Islet precursor cell (in vitro differentiated cells): Measurements from ENCODE around the gene KSR2.
"Not testable (repeated sequence)": the region's sequence is repeated elsewhere in the genome, so short reads cannot be mapped to it uniquely, and the experiment has no call there.

Experiments used
- DNase-seq: peaks from one replicate; pipeline ENCODE4 v3.0.0-alpha.2; 2018

Gene KSR2

DNA sequence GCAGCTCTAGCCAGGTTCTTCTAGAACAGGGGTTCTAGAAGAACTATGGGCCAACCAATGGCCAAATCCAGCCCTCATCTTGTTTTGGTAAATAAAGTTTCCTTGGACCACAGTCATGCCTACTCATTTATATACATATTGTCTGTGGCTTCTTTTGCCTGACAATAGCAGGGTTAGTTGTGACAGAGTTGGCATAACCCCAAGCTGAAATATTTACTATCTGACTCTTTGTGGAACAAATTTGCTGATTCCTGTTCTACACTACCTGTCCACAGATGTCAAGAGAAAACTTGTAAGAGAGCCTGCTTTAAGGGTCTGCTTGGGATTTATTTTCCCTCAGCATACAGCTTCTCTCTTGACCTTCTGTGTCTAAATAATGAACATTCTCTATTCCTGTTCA is 289.0 kb downstream of the KSR2 start:
- DNase-seq, result no peak

DNA sequence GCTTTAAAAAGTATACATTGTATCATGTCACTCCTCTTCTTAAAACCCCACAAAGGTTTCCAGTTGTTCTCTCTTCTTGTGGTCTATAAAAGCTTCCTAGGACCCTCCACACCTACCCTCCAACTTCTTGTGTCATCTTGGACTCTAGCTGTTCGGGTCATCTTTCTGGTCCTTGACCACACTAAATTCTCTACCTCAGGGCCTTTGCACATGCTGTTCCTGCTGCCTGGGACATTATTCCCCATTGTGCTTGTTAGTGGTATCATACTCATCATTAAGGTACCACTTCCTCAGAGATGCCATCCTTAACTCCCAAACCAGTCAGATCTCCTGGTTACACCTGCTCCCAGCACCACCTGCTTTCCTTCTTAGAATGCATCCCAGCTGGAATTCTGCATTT is 294.0 kb downstream of the KSR2 start:
- no peak for DNase-seq

DNA sequence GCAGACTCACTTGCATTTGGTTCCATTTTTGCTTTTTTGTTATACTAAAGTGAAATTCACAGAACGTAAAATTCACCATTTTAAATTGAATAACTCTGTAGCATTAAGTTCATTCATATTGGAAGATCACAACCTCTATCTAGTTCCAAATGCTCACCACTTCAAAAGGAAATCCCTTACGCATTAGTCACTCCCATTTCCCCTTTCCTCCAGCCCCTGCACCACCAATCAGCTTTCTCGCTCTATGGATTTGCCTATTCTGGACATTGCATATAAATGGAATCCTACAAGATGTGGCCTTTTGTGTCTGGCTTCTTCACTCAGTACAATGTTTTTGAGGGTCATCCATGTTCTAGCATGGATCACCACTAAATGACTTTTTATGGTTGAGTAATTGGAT is 294.5 kb downstream of the KSR2 start:
- DNase-seq, result no peak

DNA sequence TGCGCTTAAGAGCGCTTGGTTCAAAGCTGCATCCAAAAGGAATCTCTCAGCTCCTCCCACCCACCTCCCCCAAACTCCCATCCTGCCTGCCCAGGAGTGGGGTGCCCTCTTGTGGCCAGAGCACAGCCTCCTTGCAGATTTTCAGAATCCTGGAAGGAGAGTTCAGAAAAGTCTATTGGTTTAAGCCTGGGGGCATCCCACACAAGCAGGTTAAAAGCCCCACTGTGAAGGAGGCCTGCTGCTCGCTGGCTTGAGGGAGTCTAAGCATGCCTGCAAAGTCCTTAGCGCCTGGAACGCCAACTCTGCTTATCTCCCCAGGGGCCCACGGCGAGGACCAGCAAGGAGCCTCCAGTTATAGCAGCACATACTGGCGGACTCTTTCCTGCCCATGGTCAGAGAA is 297.1 kb downstream of the KSR2 start:
- peak; percentile 93 for DNase-seq

DNA sequence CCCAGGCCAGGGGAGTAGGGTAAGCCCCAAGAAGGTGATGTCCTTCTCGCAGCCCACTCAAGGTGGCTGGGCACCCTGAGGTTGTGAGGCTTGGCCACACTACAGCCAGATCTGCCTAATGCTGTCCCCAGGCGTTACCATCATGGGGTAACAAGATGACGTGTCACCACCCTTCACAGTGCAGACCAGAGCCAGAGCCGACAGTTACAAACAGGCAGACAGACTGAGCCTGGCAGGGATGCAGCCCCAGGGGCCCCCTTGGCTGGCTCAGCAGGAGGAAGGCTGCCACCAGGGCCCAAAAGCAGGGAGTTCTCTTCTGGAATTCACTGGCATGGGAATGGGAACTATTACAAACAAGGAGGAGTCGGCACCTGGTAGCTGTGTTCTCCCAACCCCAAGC is 304.6 kb downstream of the KSR2 start:
- no peak for DNase-seq

DNA sequence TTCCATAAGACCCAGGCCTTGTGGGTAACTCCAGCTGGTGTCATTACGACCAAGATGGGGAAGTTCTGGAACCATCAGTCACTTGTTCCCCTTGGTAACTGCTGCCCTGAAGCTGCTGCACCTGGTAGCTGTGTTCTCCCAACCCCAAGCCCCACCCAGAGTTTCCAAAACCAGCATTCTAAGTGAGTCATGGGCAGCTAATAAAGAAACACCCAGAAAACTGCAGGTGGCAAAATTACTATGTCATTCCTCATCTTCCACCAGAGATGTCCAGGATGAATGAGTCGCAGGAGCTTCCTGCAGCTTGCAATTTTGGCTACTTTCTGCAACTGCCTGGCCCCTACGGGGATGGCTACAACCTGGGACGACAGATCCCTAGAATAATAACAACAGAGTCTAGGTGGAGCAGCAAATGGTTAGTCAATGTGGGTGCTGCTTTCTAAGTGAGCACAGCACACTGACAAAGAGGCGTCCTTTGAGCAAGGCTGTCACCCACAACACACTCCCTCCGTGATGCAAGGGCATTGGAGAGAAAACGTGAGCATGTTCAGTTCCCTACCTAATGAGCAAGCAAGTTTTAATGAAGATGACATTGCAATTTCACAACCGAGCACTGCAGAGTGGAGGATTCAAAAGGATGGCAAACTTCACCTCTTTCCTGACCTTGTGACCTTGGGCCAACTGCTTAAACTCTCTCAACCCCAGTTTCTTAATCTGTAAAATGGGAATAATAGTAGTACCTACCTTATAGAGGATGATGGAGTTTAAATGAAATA is 306.0 kb downstream of the KSR2 start:
- no peak for DNase-seq

DNA sequence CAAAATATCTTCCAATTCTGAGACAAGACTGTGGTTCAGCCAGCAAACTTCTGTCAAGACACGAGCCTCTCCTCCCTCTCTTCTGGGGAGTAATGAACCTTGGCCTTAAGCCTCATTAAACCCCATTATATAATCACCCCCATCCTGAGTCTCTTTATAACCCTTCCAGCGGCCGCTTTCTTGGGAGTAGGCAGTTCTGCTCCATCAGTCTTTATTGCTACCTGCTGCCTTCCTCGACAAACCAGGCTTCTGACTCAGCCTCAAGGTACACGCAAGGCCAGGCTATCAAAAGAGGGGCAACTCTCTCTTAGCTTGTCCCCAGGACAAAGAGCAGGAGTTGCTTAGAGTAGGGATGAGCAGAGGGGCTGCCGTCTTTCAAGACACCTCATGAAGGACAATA is 306.6 kb downstream of the KSR2 start:
- no peak for DNase-seq

DNA sequence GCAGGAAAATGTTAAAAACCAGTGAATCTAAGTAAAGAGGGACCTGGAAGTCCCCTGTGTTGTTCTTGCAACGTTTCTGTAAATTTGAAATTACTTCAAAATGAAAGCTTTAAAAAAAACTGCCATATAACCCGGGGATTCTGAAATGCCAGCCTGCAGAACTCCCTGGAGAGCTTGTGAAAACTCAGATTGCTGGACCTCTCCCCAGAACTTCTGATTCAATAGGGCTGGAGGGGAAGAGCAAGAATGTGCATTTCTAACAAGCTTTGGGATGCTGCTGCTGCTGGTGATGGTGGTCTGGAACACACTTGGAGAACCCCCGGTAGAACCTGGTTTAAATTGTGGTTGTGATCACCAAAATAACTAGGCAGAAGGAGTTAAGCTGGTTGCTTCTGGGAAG is 307.3 kb downstream of the KSR2 start:
- no peak for DNase-seq

DNA sequence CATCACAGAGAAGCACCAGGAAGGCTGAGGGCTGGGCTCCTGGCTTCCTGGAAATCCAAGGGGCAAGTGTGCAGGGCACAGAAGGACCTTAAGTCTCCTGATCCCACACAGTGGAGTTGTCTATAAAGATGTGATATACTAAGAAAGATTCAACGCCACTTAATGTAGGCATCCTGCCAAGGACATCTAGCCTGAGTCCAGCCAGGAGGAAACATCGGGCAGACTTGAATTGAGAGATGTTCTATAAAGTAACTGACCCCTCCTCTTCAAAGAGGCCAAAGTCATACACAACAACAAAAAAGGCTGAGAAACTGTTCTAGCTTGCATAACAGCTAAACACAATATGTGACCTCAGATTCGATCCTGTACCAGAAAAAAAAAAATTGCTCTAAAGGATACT is 307.9 kb downstream of the KSR2 start:
- no peak for DNase-seq

DNA sequence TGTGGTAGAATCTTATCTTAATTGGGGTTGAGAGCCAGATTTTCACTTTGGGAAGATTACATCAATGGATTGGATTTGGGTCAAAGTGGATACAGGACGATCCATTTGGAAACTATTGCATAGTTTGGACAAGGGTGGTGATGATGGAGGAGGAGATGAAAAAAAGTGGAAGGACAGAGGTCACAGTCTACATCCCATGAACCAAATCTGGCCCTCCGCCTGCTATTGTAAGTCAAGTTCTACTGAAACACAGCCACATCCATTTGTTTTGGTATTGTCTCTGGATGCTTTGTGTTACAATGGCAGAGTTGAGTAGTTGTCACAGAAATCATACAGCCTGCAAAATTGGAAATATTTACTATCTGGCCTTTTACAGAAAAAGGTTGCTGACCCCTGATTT is 310.6 kb downstream of the KSR2 start:
- DNase-seq, result no peak

DNA sequence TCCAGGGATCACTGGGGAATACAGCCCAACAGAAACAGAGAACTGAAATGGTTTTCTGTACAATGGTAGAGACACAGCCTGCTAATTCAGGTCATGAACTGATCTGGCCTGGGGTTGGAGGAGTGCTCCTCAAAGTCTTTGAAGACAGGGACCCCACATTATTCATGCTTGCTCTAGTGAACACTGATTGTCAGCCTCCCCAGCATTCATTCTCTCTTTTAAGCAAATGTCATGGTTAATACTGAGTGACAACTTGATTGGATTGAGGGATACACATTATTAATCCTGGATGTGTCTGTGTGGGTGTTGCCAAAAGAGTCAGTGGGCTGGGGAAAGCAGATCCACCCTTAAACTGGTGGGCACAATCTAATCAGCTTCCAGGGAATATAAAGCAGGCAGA is 319.0 kb downstream of the KSR2 start:
- DNase-seq, result peak; percentile 17

DNA sequence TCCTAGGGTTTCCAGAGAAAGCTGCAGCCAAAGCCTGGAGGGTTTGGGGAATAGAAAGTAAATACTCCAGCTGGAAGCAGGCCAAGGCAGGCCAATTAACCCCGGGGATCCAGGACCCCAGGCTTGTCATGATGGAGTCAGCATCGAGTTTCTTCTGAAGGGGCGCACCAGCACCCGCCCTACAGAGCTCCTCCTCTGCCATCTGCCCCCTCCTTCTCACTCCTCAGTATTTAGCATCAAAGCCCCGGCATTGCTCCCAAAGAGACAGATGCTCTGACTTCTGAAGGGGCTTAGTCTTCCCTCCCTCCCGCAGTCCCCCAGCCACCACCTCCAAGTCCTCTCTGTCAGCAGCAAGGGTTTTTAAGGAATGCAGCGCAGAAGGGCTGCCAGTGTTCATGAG is 322.3 kb downstream of the KSR2 start:
- no peak for DNase-seq

DNA sequence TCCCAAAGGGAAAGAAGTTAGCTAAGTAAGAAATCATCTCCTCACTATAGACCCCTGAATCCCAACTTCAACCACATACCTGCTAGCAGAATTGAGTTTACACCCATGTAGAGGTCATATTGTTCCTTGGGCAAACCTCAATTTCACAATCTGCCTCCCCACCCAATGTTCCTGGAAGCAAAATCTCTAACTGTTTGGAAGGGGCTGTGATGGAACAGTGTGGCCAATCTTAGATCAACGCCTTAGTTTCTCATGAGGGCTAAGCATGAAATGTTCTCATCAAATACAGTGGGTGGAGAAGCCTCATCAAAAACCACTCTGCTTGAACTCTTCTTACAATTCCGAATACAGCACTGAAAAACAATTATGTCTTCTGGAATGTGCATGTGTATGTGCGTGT is 323.3 kb downstream of the KSR2 start:
- DNase-seq, result no peak

DNA sequence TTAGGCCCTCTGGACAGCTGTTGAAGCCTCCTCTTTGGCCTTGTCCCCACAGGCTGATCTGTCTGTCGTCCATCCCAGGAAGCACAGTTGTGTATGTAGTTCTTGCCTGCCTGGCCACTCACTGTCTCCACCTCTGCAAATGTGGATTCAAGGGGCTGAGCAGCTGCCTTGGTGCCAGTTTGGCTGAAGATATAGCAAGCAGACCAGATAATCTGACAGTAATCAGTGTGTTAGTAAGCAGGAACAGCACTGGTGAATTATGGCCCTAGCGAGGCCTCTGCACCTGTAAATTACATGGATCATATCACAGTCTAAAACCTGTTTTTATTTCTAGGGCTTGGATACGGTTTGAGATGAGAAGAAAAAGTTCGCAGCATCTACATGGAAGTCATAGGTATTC is 324.8 kb downstream of the KSR2 start:
- DNase-seq, result no peak

DNA sequence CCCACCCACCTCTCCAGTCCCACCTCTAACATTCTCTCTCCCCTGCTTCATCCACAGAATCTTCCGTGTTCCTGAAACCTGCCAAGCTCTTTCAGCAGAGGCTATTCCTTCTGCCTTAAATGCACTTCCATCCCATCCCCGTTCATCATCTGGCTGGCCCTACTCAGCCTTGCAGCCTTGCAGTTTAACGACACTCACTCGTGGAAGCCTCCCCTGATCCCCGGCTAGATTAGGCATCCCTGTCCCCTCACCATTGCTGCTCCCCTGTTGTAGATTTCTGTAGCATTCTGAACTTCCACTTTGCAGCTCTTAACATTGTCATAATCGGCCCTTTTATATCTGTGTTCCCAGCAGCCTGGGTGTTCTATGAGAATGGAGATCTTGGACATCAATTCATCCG is 326.9 kb downstream of the KSR2 start:
- no peak for DNase-seq

DNA sequence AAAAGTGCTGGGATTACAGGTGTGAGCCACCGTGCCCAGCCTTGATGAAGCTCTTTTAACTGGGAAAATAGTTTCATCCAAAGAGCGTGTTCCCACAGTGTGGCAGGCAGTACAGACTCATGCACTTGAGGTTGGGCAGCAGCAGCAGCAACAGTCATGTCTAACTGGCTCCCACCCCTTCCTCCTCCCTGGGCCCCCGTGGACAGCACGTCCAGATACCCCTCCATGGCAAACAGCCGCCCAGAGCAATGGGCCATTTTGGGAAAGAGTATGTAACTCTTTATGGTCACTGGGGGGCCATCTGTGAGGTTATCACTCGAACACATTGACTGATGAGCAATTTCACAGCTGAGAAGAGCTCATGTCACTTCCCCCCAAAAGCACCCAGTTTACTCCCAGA is 328.3 kb downstream of the KSR2 start:
- DNase-seq, result no peak

DNA sequence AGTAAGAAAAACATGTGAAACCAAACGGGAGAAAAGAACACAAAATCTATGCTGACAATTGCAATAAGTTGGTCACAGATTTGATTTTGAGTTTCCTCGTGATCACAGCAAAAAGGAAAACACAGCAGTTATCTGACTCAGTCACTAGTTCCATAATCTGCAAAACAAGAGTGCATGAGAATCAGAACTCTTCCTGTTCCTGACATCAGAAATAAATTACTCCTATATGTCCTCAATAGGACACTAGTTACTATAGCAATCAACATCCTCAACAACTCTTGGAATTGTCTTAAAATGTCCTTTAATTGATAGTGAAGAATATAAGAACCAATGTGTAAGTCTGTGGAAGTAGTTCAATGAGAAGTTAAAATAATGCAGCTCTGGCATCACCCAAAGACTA is 339.3 kb downstream of the KSR2 start:
- no peak for DNase-seq

DNA sequence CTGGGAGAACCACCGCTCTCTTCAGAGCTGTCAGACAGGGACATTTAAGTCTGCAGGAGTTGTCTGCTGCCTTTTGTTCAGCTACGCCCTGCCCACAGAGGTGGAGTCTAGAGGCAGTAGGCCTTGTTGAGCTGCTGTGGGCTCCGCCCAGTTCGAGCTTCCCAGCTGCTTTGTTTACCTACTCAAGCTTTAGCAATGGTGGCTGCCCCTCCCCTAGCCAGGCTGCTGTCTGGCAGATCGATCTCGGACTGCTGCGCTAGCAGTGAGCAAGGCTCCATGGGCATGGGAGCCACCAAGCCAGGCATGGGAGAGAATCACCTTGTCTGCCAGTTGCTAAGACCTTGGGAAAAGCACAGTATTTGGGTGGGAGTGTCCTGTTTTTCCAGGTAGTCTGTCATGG is 340.1 kb downstream of the KSR2 start:
- DNase-seq, result not testable (repeated sequence)

DNA sequence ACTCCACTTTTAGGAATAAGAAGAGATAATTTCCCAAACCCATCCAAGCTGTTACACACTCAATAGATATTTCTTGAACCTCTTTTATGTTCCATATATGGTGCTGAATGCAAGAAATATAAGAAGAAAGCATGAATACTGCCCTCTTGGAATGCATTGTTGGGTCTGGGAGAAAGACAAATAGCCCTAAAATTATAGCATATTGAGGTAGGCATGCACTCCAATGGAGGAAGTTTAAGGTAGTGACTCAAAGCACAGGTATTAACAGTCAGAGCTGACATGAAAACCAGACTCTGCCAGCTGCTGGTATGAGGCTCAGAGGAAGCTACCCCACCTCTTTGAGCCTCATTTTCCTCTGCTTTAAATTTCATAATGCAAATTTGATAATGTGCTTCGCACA is 346.0 kb downstream of the KSR2 start:
- DNase-seq, result no peak

DNA sequence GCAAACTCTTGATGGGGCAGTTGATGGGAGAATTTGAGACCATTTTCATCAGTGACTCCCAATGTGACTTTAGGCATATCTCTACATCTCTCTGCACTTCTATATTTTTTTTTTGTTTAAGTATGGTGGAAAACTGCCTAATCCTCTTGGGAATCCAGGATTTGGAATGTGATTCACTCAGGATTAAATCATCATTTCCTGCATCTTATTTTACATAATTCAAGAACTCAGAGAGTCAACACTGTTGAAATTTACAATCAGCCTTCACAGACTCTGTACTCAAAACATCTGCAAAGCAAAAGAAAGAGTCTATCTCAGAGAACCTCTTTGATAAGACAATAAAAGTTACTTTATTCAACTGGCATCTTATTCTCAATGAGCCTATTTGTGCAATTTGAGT is 346.7 kb downstream of the KSR2 start:
- no peak for DNase-seq

DNA sequence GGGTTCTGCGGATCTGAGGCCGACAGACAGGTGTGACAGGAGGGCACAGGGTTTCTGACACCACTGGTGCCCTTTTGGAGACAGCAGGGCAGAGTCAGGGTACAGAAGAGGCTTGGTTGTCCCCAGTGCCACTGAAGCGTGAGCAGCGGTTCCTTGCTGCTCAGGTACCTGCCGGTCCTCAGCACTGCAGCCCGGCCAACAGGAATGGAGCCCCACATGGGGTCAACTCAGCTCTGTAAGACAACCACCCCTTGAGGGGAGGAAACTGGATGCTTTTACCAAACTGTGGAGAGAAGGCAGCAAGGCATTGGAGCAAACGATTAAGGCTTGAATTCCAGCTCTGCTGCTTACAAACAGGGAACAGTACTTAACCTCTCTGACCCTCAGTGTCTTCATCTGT is 361.0 kb downstream of the KSR2 start:
- no peak for DNase-seq

DNA sequence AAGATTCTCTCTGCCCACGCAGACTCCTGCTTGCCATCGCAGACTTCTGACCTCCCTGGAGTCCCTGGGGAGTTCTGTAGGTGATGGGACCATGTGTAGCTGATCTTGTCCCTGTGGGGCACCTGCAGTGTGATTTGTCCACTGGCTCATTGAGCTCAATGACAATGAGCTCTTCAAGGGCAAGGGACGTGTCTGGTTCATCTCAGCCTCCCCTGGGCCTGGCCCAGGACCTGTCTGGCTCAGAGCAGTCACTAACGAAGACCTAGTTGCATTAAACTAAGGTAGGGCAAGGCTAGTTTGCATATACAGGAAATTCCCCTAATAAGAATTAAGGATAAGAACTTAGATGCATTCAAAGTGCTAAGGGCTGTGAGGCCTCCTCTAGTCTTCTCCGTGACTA is 361.8 kb downstream of the KSR2 start:
- DNase-seq, result no peak

DNA sequence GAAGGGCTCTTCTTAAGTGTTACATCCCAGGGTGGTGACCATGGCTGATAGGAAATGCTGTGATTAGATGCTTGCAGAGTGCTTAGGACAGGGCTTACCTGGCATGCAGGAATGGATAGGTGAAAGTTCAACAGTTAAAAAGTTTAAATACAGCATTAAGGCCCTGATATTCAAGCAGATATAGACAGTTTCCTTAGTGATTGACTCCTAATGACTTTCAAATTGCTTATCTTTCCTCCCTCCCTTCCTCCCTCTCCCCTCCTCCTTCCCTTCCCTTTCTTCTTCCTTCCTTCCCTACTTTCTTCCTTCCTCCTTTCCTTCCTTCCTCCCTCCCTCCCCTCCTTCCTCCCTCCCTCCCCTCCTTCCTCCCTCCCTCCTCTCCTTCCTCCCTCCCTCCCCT is 362.8 kb downstream of the KSR2 start:
- DNase-seq, result no peak

DNA sequence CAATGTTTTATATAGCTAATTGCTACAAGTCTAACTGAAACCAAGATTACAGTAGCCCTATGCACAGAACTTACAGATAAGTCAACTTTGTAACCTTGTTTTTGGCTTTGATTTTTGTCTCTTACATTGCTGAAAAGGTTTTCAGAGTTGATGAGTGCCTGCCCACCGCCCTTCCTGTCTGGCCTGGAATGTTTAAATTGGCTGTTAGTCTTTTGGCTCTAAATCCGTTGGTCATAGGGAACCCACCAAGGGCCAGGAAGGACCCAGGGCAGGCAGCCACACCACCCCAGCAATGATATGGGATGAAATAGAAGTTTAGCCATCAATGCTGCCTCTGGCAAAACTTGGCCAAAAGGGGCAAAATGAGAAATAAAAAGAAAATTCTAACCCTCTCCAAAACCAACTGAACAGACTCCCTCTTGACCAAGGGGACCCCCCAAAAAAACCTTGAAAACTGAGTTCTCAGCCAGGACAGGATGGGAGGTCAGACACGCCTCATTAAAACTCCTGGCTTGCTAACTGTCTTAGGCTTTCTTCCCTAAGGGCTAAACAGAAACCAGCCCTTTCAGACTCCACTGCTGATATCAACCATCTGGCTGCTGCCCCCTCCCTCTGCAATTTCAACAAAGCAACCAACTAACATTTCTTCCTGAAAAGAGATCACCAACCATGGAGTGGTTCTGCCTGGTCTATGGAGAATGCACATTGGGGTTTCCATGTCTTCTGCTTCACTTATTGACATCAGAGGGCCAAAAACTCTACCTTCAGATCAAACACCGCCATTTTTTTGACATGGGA is 365.3 kb downstream of the KSR2 start:
- no peak for DNase-seq

DNA sequence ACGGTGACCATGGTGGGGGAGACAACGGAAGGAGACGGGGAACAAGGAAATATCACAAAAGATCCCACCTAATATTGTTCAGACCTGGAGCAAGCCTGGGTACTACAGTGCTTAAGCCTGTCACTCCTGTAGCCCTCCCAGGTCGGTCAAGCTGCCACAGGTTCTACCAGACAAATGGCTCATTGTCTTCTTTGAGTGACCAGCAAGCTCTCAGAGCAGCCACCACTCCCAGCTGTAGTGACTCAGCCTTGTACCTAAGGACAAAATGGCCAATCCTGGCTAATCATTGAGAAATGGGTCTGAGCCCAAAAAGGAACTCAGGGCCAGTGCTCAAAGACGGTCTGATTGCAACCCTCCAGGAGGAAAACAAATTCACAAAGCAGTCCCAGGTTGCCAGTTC is 368.9 kb downstream of the KSR2 start:
- DNase-seq, result peak; percentile 92
